HG02759 (cell line): ENCODE data around the gene TTYH3.
"Not testable (repeated sequence)": the region's sequence is repeated elsewhere in the genome, so short reads cannot be mapped to it uniquely, and the experiment has no call there.

Source experiments
- ATAC-seq: cut with Tn5 transposase; IDR thresholded peaks from one replicate; pipeline ENCODE4 v1.9.1; 2021; ENCODE audit warnings: mild to moderate bottlenecking, moderate library complexity; ENCODE audit not compliant: unreplicated experiment

TTYH3 gene

GRCh38 chr7:2662273-2663120 is 30.7 kb downstream of the TTYH3 start:
- no peak for ATAC-seq

GRCh38 chr7:2663121-2663886 is 31.5 kb downstream of the TTYH3 start:
- no peak for ATAC-seq

- ATAC-seq, result no peak
Measured at GRCh38 chr7:2663960-2664359, 32.2 kb downstream of the TTYH3 start.

- ATAC-seq, result no peak
Measured at GRCh38 chr7:2665359-2665791, 33.6 kb downstream of the TTYH3 start.

- no peak for ATAC-seq
Measured at GRCh38 chr7:2666155-2666554, 34.4 kb downstream of the TTYH3 start.

GRCh38 chr7:2666588-2667250 is 34.9 kb downstream of the TTYH3 start:
- no peak for ATAC-seq

GRCh38 chr7:2667843-2668242 is 36.1 kb downstream of the TTYH3 start:
- ATAC-seq, result no peak

GRCh38 chr7:2668401-2668800 is 36.6 kb downstream of the TTYH3 start:
- ATAC-seq, result no peak

GRCh38 chr7:2670171-2670570 is 38.4 kb downstream of the TTYH3 start:
- no peak for ATAC-seq

GRCh38 chr7:2670720-2671391 is 39.1 kb downstream of the TTYH3 start:
- ATAC-seq, result peak; percentile 60

GRCh38 chr7:2673214-2673613 is 41.4 kb downstream of the TTYH3 start:
- not testable (repeated sequence) for ATAC-seq

- no peak for ATAC-seq
Measured at GRCh38 chr7:2673934-2674333, 42.1 kb downstream of the TTYH3 start.

- no peak for ATAC-seq
Measured at GRCh38 chr7:2675256-2675764, 43.5 kb downstream of the TTYH3 start.

GRCh38 chr7:2676576-2676975 is 44.8 kb downstream of the TTYH3 start:
- not testable (repeated sequence) for ATAC-seq

GRCh38 chr7:2678454-2678853 is 46.7 kb downstream of the TTYH3 start:
- not testable (repeated sequence) for ATAC-seq

GRCh38 chr7:2679135-2680127 is 47.6 kb downstream of the TTYH3 start:
- not testable (repeated sequence) for ATAC-seq

GRCh38 chr7:2680256-2680655 is 48.5 kb downstream of the TTYH3 start:
- no peak for ATAC-seq

- no peak for ATAC-seq
Measured at GRCh38 chr7:2680792-2681490, 49.2 kb downstream of the TTYH3 start.
